HCT116 (cell line): ENCODE results near the gene DUSP2. TPM values are rescaled to one million over a fixed set of nuclear protein-coding genes. Genes with fewer than 3 reads are reported as not detected.

Experiments used
- ATAC-seq: fragments of 200-7000 bp; cut with Tn5 transposase; 2 replicates; pipeline ENCODE4 v1.9.1; 2020; ENCODE audit warnings: mild to moderate bottlenecking, moderate library complexity
- BruUV-seq: library from RNA; stranded (reverse); fragments of 400-500 nt; replicated peaks from 2 replicates; lab custom pipeline; 2021; lab: Mats Ljungman, UMichigan
- CTCF ChIA-PET: fragments of 300-600 bp; sonication (Branson Sonifier 250); formaldehyde crosslinking; loops from one replicate; lab custom pipeline; 2021; ENCODE audit warnings: antibody characterized with exemption; lab: Charles Lee
- POLR2A ChIA-PET: fragments of 300-600, 350-600 bp; sonication (Branson Sonifier 250); formaldehyde crosslinking; loops from one replicate; lab custom pipeline; 2021; ENCODE audit warnings: antibody characterized with exemption; lab: Charles Lee
- RAD21 ChIA-PET, 2 experiments: fragments of 300-600 bp; sonication (Branson Sonifier 250); formaldehyde crosslinking; loops; one replicate each; lab custom pipeline; 2023; ENCODE audit warnings: low total read pairs in 2 of 2; ENCODE audit not compliant: uncharacterized antibody in 2 of 2, unreplicated experiment in 2 of 2, low non-redundant PET in 1 of 2; lab: Charles Lee
- DNase-seq: peaks from one replicate; pipeline ENCODE4 v3.0.0-alpha.2; 2010; ENCODE audit warnings: low read depth, low spot score
- H2AFZ ChIP-seq: fragments of 200-600 bp; shearing (Covaris generic), sonication (generic); 2 replicates; pipeline ENCODE4 v1.6.1; 2017; ENCODE audit warnings: low read depth, mixed run types, mixed read lengths, antibody characterized with exemption, low read length; ENCODE audit not compliant: poor library complexity, severe bottlenecking
- H3K27ac ChIP-seq: 2 replicates; pipeline ENCODE4 v1.5.1; 2012; ENCODE audit warnings: low read depth, low read length
- H3K27me3 ChIP-seq: fragments of 200-600 bp; sonication (generic); 2 replicates; pipeline ENCODE4 v1.6.1; 2016; ENCODE audit warnings: mixed run types, low read length, mixed read lengths; ENCODE audit not compliant: insufficient read depth
- H3K36me3 ChIP-seq, 2 experiments: fragments of 200-500 bp in 1 of 2; fragments of 200-600 bp in 1 of 2; sonication (Bioruptor generic) in 1 of 2; sonication (generic) in 1 of 2; 2 replicates each; pipeline versions ENCODE4 v1.5.1 to v1.6.1; 2014 to 2016; ENCODE audit warnings: low read length in 2 of 2, inconsistent platforms in 1 of 2, mixed read lengths in 1 of 2, mixed run types in 1 of 2; ENCODE audit not compliant: insufficient read depth in 2 of 2, control insufficient read depth in 1 of 2
- H3K4me1 ChIP-seq, 2 experiments: fragments of 200-600 bp in 1 of 2; sonication (generic) in 1 of 2; 2 replicates each; pipeline versions ENCODE4 v1.5.1 to v1.6.1; 2012 to 2017; ENCODE audit warnings: low read length in 2 of 2, inconsistent platforms in 1 of 2, mild to moderate bottlenecking in 1 of 2, mixed read lengths in 1 of 2, mixed run types in 1 of 2, moderate library complexity in 1 of 2; ENCODE audit not compliant: insufficient read depth in 2 of 2, control insufficient read depth in 1 of 2
- H3K4me2 ChIP-seq: fragments of 200-600 bp; sonication (generic); 2 replicates; pipeline ENCODE4 v1.6.1; 2017; ENCODE audit warnings: mixed run types, low read length, mixed read lengths
- H3K4me3 ChIP-seq, 2 experiments: fragments of 200-600 bp in 1 of 2; sonication (generic) in 1 of 2; replicated peaks in 1 of 2; 2 replicates each; pipeline ENCODE4 v1.5.1; 2011 to 2016; ENCODE audit warnings: low read length in 2 of 2, control low read depth in 1 of 2, low read depth in 1 of 2, mild to moderate bottlenecking in 1 of 2, mixed read lengths in 1 of 2, mixed run types in 1 of 2
- H3K79me2 ChIP-seq: fragments of 200-600 bp; sonication (generic); 2 replicates; pipeline ENCODE4 v1.6.1; 2017; ENCODE audit warnings: mild to moderate bottlenecking, mixed run types, low read length, moderate library complexity, mixed read lengths; ENCODE audit not compliant: insufficient read depth
- H3K9ac ChIP-seq: fragments of 200-600 bp; sonication (generic); 2 replicates; pipeline ENCODE4 v1.6.1; 2016; ENCODE audit warnings: low read length, mixed read lengths
- H3K9me2 ChIP-seq: fragments of 200-600 bp; sonication (generic), shearing (Covaris generic); 2 replicates; pipeline ENCODE4 v1.6.1; 2017; ENCODE audit warnings: mixed run types, mild to moderate bottlenecking, moderate library complexity; ENCODE audit not compliant: insufficient read depth
- H3K9me3 ChIP-seq, 2 experiments: fragments of 200-500 bp in 1 of 2; fragments of 200-600 bp in 1 of 2; sonication (Bioruptor generic) in 1 of 2; sonication (generic) in 1 of 2; 2 replicates each; pipeline ENCODE4 v1.6.1; 2014 to 2017; ENCODE audit warnings: low read length in 2 of 2, mixed read lengths in 2 of 2, inconsistent platforms in 1 of 2, low read depth in 1 of 2, mild to moderate bottlenecking in 1 of 2, mixed run types in 1 of 2, moderate library complexity in 1 of 2; ENCODE audit not compliant: control insufficient read depth in 1 of 2, insufficient read depth in 1 of 2
- H4K20me1 ChIP-seq: fragments of 200-600 bp; sonication (generic), shearing (Covaris generic); 2 replicates; pipeline ENCODE4 v1.6.1; 2017; ENCODE audit warnings: mixed run types, mild to moderate bottlenecking, moderate library complexity; ENCODE audit not compliant: insufficient read depth
- EGR1 ChIP-seq: IDR thresholded peaks from 2 replicates; pipeline ENCODE4 v1.6.1; 2012; ENCODE audit warnings: low read depth
- intact Hi-C: fragments of 100-400 bp; cut with micrococcal nuclease; formaldehyde crosslinking; loops from 2 replicates; pipeline ENCODE4 v1.10.0; 2022
- total RNA-seq: library from RNA; stranded (reverse); gene quantifications from one replicate; pipeline ENCODE4 v1.2.1, GENCODE V29; 2021; ENCODE audit not compliant: unreplicated experiment
- TF ChIP-seq, protein P1 (sequence below): IDR thresholded peaks from 2 replicates; pipeline ENCODE4 v1.6.1; 2012; ENCODE audit warnings: low read depth

Gene DUSP2
- total RNA-seq, 1 experiment from 2014 or later, result 24.5 TPM

DNA sequence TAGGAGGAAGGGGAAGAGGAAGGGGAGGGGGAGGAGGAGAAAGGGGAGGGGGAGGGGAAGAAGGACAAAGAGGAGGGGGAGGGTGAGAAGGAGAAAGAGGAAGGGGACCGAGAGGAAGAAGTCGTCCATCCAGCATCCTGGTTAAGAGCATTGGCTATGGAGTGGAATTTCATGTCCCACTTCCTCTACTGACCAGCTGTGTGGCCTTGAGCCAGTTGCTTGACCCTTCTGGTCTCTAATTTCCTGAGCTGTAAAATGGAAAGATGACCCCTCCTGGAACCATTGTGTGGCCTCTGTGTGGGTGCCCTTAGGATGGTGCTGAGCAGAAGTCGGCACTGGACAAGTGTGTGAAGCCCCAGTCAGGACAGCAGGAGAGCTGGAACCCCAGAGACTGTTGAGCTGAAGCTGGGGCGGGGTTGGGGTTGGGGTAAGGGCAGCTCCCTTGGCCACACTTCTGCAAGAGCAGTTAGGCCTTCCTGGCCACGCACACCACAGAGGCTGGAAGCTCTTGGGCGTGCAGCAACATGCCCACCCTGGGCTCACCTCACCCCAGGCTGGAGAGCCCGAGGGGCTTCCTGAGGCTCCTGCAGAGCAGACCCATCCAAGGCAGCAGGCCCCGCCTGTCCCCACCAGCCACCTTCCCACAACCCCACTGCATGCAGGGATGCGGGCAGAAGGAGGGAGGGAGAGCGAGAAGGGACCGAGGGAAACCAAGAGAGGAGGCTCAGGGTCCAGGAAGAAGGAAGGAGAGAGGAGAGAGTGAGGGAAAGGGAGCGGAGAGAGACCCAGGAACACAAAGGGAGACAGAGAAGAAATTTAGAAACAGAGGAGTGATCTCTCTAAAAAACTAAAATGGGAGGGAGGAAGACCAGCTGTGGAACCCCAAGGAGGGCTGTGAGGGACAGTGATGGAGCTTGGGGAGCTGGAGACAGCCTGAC, 45.1 kb downstream of the DUSP2 start:
- Histone ChIP-seq H3K9me2 (no peaks in the 10 kb centered on the region), H3K27me3 (no peaks in the 10 kb centered on the region), H2AFZ (no peak overlapping the region), H3K4me1 (no peaks in the 10 kb centered on the region), H3K79me2 (no peaks in the 10 kb centered on the region), H3K36me3 (no peaks in the 10 kb centered on the region), H3K4me3 (no peak overlapping the region), H3K27ac (no peak overlapping the region), H3K9me3 (peaks cover 2 to 6% of the 10 kb centered on the region in 2 experiments; a peak in 2 of 4 replicates), H4K20me1 (no peaks in the 10 kb centered on the region), H3K9ac (no peak overlapping the region), H3K4me2 (no peak overlapping the region)
- POLR2A ChIA-PET, result no interaction called here
- intact Hi-C loops, result no loop called here
- no TSS peak for BruUV-seq
- CTCF ChIA-PET, result interaction anchor here (0.8 kb wide), 1 partner anchor 17 kb away, joined by 3 read pairs; the partner anchor contains the start of gene ADRA2B
- DNase-seq, result no peak
- no peak for TF ChIP-seq EGR1
- TF ChIP-seq, protein P1, sequence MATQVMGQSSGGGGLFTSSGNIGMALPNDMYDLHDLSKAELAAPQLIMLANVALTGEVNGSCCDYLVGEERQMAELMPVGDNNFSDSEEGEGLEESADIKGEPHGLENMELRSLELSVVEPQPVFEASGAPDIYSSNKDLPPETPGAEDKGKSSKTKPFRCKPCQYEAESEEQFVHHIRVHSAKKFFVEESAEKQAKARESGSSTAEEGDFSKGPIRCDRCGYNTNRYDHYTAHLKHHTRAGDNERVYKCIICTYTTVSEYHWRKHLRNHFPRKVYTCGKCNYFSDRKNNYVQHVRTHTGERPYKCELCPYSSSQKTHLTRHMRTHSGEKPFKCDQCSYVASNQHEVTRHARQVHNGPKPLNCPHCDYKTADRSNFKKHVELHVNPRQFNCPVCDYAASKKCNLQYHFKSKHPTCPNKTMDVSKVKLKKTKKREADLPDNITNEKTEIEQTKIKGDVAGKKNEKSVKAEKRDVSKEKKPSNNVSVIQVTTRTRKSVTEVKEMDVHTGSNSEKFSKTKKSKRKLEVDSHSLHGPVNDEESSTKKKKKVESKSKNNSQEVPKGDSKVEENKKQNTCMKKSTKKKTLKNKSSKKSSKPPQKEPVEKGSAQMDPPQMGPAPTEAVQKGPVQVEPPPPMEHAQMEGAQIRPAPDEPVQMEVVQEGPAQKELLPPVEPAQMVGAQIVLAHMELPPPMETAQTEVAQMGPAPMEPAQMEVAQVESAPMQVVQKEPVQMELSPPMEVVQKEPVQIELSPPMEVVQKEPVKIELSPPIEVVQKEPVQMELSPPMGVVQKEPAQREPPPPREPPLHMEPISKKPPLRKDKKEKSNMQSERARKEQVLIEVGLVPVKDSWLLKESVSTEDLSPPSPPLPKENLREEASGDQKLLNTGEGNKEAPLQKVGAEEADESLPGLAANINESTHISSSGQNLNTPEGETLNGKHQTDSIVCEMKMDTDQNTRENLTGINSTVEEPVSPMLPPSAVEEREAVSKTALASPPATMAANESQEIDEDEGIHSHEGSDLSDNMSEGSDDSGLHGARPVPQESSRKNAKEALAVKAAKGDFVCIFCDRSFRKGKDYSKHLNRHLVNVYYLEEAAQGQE, result no peak
- no peak for ATAC-seq
- RAD21 ChIA-PET, result no interaction called here
